GM18907 (cell line): ENCODE measurements around the gene PDXP.
"Not testable (repeated sequence)": the region's sequence is repeated elsewhere in the genome, so short reads cannot be mapped to it uniquely, and the experiment has no call there.

ENCODE experiments used
- ATAC-seq: cut with Tn5 transposase; IDR thresholded peaks from one replicate; pipeline ENCODE4 v1.9.1; 2021; ENCODE audit warnings: mild to moderate bottlenecking, moderate library complexity; ENCODE audit not compliant: unreplicated experiment

Gene PDXP, protein sequence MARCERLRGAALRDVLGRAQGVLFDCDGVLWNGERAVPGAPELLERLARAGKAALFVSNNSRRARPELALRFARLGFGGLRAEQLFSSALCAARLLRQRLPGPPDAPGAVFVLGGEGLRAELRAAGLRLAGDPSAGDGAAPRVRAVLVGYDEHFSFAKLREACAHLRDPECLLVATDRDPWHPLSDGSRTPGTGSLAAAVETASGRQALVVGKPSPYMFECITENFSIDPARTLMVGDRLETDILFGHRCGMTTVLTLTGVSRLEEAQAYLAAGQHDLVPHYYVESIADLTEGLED

DNA sequence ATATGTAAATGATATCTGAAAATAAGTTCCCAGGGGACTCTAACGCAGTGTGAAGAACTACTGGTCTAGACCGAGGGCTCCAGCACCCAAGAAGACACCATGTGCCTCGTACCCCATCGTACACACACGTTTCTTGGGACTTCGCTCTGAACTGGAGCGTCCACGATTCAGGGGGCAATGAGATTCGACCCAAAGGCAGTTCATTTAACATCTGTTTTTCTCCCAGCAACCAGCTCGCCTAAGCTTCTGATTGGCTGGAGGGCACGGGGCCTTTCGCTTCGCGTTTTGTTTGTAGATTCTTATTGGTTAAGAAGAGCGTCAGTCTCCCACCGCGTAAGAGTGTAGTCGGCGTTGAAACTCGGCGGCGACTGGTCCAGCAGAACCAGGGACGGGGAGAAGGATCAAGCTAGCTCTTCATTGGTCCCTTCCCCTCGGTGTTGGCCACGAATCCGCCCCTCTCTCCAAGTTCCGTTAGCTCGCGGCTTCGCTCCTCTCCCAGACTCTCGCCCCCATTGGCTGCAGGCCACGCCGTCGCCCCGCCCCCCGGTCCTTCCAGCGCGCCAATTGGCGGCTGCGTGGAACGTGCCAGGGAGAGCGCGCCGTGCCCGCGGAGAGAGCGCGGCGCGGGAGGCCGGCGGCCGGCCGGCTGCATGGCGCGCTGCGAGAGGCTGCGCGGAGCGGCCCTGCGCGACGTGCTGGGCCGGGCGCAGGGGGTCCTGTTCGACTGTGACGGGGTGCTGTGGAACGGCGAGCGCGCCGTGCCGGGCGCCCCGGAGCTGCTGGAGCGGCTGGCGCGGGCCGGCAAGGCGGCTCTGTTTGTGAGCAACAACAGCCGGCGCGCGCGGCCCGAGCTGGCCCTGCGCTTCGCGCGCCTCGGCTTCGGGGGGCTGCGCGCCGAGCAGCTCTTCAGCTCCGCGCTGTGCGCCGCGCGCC is at the start of gene PDXP:
Gene PDXP, plus strand, starts transcription at position 591 of the 933 bp plus-strand sequence. Its CDS starts 60 bp downstream, at position 651.
- peak; percentile 85 for ATAC-seq

DNA sequence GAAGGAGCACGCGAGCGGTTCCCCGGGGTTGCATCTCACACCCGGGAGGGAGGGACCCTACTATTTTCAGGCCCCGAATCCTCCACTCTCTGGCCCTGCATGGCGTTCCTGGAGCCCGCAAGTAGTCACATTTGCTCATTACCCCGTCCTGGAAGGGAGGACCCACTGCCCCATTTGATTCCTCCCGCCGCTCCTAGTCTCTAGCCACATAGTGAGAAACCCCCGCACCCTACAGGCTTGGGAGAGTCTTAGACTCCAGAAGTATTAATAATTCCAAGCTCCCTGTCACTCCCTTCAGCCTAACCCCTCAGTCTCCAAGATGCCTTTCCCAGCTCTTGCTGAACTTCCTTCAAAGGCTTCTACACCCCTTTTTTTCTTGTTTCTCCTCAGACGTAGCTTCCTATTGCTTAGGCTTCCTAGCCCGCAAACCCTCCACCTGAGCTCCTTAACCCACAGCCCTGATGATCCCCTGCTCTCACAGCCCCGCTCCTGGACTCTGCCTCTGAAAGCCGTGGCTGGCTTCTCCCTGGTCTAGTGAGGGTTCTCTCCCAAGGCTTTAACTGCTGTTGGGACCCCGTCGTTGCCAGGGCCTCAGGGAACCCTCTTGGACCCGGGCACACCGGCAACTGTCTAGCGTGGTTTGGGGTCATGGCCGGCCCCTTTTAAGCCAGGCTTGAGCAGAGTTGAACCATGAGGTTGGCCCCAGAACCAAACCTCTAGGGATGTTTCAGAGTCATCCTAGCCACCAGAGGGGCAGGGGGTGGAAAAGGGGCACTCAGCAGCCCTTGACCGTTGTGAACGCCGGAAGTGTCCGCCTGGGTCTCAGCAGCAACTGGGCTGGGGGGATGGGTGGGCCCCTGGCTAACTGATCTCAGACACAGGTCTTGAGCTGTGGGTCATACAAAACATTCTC is 49.0 kb upstream of the PDXP start:
- ATAC-seq = no peak

DNA sequence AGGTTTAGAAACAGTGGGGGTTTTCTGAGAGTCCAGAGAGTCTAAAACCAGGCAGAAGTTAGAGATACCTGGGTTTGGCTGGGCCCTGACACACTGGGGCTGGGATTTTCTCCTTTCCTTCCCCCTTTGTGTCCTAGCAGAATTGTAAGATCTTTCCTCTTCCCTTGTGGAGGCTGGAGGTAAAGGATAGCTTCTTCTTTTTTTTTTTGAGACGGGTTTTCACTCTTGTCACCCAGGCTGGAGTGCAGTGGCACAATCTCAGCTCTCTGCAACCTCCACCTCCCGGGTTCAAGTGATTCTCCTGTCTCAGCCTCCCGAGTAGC is 48.4 kb upstream of the PDXP start:
- ATAC-seq = not testable (repeated sequence)

DNA sequence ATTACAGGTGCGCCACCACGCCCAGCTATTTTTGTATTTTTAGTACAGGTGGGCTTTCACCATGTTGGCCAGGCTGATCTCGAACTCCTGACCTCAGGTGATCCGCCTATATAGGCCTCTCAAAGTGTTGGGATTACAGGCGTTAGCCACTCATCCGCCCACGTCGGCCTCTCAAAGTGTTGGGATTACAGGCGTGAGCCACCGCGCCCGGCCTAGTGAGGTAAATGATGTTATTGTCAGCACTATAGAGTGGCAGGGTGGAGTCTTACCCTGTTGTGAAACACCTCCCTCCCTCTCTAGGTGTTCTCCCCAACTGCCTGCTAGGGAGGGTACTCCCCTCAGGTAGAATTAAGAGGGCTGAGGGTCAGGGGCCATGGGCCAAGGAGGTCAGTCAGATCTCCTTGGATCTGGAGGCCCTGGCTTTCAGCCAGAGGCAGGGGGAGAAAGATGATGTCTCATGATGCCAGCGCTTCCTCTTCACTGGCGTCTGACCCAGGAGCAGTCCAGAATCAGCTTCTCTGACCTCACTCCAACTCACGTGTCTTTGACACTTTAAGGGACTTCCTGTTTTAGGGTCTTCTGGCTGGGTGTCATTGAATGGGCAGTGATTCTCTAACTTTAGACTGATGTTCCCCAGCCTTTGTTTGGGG is 47.9 kb upstream of the PDXP start:
- ATAC-seq = no peak

DNA sequence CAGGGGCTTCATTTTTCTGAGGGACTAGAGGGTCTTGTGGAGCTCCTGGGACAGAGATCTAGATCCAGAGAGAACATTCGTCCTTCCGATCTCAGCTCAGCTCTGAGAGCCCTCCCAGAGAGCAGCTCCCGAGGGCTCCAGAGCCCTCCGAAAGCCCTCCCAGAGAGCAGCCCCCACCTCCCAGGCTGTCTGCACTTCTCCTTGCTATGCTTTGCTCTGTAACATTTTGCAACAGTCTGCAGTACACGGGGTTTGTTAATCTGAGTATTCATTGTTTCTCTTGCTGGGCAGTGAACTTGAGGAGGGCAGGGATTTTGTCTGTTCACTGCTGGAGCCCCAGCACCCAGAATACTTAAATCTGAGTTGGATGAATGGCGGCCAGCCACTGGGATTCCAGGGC is 47.3 kb upstream of the PDXP start:
- ATAC-seq = no peak

DNA sequence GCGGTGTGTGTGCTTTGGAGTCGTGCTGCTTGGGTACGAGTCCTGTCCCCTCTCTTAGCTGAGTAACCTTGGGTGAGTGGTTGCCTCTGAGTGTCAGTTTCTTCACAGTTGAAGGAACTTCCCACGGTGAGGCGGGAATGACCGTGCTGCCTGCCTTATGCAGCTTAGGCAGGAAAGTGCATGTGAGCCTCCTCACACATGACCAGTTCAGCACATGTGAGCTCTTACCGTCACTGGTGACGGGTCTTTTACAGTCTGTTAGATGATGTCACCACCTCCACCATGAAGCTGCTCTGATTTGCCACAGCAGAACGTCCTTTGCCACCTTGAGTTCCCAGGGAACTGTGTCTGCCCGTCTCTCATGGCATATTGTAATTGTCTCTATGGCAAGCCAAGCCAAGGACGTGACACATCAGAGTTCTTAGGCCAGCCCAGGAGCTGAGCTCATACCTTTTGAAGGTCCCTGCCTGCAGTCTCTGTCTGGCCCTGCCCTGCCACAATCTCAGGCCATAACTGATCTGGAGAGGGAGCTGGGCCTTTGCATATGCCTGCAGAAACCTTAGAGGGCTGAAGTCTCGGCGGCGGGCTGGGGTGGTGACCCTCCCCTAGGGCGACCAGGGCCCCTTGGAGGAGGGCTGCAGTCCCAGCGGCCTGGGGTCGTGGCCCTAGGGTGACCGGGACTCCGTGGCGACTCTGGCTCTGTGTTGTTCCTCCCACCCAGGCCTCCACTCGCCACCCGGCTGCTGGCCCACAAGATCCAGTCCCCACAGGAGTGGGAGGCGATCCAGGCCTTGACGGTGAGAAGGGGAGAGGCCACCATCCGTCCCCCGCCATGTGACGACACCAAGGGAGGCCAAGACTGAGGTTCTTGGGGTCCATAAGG is 42.1 kb upstream of the PDXP start:
- ATAC-seq = no peak

DNA sequence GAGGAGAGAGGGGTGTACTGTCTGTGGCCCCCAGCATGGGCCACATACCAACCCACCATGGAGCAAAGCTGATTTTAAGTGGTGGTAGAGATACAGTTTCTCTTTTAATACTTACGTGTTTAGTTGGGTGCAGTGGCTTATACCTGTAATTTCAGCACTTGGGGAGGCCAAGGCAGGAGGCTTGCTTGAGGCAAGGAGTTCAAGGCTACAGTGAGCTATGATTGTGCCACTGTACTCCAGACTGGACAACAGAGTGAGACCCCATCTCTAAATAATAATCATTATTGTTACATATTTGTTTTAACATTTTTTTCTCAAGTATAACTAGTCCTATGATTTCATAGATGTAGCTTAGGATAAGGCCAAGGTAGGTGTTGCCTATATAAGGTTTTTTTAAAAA is 41.1 kb upstream of the PDXP start:
- no peak for ATAC-seq

DNA sequence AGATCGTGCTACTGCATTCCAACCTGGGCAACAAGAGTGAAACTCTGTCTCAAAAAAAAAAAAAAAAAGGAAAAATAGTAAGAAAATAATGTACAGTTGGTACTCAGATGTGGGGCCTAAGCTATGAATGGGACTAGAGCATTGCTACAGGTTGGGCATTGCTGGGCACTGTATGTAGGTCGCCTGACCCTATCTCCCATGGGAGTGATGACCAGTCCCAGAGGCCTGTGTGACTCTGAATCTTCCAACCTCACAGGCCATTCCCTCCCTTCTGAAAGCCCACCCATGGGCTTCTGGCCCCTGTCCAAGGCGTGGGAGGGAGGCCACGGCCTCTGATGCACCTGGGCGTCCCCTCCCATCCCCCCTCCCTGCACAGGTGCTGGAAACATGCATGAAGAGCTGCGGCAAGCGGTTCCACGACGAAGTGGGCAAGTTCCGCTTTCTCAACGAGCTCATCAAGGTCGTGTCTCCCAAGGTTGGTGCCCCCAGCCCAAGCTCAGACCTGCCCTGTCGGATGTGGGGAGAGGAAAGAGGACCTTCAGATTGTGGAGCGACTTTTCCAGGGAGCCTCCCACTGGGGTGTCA is 40.4 kb upstream of the PDXP start:
- no peak for ATAC-seq

DNA sequence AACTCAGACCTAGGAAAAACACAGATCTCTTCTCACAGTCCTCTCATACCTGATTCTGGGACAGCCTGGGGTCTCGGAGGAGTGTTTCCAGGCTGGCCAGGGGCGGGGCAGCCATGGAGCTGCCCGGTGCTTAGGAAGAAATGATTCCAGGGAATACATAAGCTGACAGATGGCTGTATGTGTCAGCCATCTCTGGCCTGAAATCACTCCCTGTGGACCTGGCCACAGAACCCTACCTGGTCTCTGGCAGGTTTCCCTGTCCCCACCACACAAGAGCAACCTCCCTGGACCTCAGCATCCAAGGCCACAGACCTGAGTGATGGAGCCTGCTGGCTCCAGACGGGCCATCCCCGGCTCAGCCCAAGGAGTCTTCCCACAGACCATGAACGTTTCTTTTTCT is 39.8 kb upstream of the PDXP start:
- no peak for ATAC-seq

DNA sequence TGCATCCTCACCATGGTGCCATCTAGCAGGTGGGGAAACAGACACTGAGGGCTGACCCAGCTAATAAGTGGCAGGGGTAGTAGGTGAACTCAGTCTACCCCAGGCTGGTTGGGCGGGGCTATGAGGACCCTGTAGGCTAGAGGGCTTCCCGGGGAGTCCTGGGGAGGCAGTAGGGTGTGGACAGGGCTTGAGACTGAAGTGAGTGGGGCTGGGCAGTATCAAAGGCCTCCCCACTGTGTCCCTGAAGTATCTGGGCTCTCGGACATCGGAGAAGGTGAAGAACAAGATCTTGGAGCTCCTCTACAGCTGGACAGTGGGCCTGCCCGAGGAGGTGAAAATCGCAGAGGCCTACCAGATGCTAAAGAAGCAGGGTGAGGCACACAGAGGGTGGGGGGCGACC is 38.5 kb upstream of the PDXP start:
- no peak for ATAC-seq

DNA sequence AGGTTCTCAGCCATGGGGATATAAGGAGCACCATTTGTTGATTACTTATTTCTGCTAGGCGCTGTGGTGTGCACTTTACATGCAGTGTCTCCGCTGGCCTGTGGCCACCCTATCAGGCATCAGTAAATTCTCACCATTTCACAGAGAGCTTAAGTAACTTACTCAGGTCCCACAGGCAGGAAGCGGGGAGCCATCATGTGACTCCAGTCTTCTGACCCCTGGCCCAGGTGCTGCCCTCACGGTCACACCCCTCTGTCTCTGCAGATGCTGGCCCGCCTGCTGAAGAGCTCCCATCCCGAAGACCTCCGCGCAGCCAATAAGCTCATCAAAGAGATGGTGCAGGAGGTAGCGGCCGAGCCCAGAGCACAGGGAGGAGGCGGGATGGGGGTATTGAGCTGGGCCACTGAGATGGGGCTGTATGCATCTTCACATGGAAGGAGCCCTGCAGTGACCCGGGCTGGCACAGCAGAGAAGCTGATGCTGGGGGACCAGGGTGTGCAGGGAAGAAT is 37.1 kb upstream of the PDXP start:
- ATAC-seq = no peak

DNA sequence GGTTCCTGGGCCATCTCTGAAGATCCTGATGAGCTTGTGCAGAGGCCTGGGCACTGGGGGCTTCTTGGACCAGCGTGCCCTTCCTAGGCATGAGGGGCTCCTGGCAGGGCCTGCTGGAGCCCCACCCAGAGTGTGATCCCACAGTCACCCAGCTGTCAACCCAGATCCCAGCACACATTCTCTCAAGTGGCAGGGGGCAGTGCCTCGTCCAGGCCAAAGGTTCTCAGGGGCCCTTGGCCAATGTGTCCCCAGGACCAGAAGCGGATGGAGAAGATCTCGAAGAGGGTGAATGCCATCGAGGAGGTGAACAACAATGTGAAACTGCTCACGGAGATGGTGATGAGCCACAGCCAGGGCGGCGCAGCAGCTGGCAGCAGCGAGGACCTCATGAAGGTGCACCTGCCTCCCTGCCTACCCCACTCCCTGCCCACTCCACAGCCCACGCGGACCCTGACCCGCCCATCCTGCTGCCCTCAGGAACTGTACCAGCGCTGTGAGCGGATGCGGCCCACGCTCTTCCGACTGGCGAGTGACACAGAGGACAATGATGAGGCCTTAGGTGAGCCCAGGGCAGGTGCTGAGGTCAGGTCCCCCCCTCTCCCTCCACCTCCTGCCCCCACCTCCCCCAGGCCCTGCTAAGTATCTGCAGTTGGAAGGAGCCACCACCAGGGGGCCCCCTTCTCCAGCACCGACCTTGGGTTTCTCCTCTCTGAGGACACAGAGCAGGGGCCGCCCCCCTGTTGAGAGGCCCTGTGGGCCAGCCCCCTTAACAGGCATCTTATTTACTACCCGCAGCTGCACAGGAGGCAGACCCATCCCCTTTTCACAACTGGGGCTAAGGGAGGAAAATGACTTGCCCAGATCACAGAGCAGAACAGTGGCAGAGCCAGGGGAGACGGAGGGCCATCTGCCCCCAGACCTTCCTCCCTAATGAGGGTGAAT is 35.2 kb upstream of the PDXP start:
- peak; percentile 44 for ATAC-seq

DNA sequence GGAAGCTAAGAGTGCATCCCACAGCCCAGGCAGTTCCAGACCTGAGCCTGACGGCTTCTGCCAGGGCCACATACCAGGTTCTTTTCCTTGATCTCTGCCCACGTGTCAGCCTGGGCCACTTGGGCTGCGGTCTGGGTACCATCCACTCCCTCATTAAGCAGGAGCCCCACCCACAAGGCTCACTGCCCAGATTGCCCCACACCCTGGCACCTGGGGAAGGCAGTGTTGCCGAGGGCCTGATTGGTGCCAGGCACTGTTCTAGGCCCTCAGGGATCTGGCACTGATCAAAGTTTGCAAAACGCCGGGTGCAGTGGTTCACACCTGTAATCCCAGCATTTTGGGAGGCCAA is 34.5 kb upstream of the PDXP start:
- no peak for ATAC-seq

DNA sequence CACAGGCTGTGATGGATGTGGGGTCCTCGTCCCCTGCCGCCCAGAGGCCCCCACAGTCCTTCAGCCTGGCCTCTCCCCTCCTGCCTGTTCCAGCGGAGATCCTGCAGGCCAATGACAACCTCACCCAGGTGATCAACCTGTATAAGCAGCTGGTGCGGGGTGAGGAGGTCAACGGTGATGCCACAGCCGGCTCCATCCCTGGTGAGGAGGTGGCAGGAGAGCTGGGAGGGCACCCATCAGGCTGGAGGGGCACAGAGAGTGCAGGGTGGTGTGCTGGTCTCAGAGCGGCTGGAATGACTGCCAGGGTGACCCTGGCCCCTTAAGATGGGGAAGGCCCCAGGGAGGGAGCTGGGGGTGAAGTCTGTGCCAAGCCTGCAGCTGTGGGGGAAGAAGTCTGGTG is 33.6 kb upstream of the PDXP start:
- ATAC-seq = no peak

DNA sequence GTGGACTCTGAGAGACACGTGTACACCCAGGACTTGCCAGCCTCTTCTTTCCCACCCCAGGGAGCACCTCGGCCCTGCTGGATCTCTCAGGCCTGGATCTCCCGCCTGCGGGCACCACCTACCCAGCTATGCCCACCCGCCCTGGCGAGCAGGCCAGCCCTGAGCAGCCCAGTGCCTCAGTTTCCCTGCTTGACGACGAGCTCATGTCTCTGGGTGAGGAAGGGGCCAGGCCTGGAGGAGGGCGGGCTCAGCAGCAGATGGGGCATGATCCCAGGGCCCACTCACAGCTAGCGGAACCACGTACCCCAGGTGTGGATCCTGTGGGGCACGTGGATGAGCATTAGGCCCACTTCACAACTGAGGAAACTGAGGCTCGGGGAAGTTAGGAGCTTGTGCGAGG is 32.8 kb upstream of the PDXP start:
- no peak for ATAC-seq

DNA sequence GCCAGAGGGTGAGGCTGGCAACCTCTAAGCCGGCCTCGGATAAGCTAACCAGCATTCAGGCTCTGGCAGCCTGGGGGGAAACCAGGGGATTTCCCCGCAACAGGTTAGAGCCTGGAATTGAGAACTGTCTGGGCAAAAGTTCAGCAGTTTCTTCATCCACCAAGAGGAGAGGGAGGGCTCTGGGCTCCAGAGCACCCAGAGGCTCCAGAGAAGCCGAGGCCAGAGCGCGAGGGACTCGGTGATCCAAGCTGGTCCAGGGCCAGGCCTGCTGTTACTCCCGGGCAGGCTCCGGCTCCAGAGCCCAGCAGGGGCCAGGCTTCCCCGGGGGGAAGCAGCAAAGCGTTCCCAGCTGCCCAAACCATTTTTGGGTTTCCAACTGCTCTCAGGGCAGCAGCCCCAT is 32.4 kb upstream of the PDXP start:
- ATAC-seq = no peak

DNA sequence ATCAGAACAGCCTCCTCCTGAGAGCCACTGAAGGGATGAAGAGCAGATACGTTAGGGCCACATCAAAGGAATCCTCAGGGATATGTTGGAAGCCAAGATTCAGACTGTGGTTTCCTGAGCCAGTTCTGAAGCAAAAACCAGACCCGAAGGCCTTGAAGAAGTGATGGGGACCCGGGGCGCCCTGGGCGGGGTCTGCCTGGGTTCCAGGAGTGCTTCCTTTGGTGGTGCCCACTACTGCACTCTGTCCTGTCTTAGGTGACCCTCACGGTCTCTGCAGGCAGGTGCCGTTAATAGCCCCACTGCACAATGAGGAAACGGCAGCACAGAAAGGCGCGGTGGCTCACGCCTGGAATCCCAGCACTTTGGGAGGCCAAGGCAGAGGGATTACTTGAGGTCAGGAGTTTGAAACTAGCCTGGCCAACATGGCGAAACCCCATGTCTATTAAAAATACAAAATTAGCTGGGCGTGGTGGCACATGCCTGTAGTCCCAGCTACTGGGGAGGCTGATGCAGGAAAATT is 31.9 kb upstream of the PDXP start:
- no peak for ATAC-seq

DNA sequence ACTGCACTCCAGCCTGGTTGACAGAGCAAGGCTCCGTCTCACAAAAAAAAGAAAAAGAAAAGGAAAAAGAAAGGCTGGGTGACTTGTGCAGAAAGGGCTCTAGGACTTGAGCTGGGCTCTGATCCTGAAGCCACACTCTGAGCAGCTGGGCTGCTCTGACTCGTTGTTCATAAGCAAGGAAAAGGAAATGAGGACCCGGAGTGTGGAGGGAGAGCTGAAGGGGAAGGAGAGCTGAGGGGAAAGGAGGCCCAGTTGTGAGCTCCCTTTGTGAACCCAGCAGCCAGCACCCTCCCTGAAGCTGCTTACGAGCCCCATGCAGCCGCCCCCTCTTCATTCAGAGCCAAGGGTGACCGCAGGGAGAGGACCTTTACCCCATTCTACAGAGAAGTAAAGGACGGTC is 31.4 kb upstream of the PDXP start:
- no peak for ATAC-seq
